ENCODE data around the gene DCAF16.

DCAF16 gene

GRCh38 chr4:17781300-17782287 is 29.0 kb downstream of the DCAF16 start, which contains the start of gene FAM184B:
Gene FAM184B, minus strand, starts transcription at chr4:17781621. Its CDS starts 322 bp downstream, at chr4:17781299.
- no peak for DNase-seq (ENCODE audit: low read depth)

DNA sequence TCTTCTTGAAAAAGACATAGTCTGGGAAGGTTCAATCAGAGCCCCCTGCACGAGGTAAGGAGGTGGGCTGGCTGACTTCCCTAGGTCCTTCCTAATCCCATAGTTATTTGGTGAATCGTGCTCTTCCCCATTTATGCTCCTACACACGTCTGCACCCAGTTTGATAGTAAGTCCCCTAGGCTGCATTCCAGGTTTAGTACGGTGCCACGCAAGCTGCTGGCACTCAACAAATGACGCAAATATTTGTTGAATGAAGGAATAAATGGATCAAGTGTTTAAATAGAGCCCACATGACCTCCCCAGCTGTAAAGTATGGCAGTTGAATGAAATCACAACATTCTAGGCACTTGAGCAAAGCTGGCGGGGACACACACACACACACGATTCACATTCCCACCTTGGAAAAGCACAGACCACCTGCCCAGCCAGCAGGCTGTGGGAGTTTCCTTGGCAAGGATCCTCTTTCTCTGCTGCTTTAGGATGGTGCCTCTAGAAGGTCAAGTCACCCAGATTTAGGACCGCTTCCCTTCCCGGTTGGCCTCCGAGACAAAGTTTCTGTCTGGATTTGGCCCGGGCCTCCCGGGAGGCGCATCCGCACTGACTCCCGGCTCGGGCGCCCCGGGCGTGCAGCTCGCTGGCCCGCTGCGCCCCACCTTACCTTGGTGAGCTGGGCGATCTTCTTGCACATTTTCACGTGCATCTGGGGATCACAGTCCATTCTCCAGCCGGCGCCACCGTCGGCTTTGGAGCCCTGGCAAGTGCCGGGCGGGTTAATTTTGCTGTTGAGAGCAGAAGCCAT is 29.9 kb downstream of the DCAF16 start:
- DNase-seq (ENCODE audit: low read depth) = no peak

DNA sequence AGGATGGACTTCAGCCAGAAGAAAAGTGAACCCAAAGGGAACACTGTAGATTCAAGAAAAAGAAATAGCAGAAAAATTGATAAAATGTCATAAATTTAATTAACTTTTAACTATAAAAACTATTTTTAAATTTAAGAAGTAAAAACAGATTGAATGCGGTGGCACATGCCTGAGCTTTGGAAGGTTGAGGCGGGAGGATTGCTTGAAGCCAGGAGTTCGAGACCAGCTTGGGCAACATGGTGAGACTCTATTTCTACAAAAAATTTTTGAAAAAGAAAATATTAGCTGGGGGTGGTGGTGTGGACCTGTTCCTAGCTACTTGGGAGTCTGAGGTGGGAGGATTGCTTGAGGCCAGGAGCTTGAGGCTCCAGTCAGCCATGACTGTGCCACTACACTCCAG is 32.1 kb downstream of the DCAF16 start:
- DNase-seq (ENCODE audit: low read depth) = no peak

DNA sequence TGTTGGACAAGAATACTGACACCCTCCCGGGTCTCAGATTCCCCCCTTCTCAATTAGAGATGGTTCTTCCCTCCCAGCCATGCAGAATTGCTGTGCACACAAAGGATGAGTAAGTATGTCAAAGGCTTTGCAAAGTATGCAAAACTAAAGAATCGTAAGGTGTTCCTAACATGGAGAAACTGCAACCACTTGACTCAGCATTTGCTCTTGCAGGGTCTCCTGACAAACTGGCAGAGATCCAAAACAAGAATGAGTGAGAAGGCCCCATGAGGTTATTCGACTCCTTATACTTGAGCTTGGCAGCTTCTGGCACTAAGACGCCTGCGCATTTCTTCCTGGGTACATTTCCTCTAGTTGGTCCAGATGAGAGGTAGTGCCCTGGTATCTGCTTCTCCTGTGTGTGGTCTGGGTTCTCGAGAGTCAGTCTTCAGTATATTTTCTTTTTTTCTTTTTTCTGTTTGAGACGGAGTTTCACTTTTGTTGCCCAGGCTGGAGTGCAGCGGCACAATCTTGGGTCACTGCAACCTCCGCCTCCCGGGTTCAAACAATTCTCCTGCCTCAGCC is 37.3 kb downstream of the DCAF16 start:
- no peak for DNase-seq (ENCODE audit: low read depth)

DNA sequence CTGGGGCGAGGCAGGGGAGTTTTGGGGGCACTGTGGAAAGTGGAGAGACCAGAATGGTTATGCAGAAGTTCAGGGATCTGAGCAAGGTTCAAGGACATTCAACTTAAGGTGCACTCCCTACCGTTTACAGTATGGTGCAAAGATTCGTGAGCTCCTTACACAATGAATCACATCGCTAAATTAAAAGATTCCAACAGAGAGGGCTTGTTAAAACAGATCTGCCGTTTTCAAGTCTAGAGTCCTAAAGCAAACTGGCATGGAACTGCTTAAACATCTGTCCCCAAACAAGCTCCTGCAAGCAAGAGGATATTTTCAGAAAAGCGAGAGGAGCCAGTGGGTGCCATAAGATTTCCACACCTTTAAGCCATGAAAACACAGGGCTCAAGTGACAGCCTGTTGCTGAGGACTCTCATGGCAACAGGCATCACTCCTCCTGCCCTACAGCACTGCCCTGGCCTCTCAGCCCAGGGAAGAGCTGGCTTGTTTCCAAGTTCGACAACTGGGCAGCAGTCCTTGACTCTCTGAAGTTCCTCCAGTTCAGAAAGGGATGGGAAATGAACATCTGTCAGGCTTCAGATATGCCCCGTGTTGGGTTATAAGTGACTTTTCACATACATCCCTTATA is 39.2 kb downstream of the DCAF16 start:
- no peak for DNase-seq (ENCODE audit: low read depth)

DNA sequence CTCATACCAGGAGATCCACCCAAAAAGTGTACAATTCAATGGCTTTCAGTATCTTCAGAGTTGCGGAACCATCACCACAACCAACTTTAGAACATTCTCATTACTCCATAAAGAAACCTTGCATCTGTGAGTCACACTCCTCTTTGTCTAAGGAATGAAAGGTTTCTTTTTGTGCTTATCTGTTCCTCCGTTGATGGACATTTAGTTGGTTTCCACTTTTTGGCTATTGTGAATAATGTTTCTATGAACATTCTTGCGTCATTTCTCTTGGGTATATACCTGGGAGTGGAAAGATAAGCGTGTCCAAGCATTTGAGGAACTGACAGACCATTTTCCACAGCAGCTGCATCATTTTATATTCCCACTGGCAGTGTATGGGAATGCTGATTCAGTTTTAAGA is 39.7 kb downstream of the DCAF16 start:
- no peak for DNase-seq (ENCODE audit: low read depth)

DNA sequence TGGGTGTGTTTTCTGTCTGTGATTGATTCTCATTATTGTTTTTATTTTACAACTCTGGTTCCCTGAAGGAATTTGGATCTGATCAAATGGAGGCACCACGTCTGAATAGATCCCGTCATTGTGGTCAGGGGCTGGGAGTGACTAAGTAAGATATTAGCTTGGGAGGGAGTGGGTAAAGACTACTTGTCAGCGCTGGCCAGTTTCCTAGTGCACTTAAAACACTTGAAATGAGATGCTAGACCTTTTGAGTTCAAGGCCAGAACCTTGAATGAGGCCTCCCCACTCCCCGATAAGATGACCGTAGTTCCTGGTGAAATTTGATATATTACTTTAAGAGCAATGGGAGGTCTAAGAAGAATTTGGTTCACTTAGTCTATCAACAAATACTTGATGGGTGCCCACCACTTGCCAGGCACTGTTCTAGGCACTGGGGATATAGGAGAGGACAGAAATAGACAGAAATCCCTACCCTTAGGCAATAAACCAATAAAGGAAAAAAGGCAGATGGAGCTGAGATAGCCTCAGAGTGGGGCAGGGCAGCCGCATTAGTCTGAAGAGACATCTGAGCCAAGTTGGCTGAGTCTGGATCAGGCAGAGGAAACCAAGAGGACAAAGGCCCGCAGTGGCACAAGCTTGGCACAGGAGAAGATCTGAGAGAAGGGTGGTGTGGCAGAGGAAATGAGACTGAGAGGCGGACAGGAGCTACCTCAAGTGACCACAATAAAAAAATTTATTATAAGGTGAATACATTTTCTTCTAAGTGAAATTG is 41.0 kb downstream of the DCAF16 start:
- no peak for DNase-seq (ENCODE audit: low read depth)

- no peak for DNase-seq (ENCODE audit: low read depth)
These were observed 43.6 kb downstream of the DCAF16 start for GRCh38 chr4:17766826-17767458.

GRCh38 chr4:17765514-17766286 is 44.9 kb downstream of the DCAF16 start:
- no peak for DNase-seq (ENCODE audit: low read depth)

GRCh38 chr4:17763931-17764330 is 46.6 kb downstream of the DCAF16 start:
- no peak for DNase-seq (ENCODE audit: low read depth)

GRCh38 chr4:17763416-17763815 is 47.1 kb downstream of the DCAF16 start:
- no peak for DNase-seq (ENCODE audit: low read depth)

- DNase-seq (ENCODE audit: low read depth) = no peak
These were observed 47.8 kb downstream of the DCAF16 start for GRCh38 chr4:17762726-17763125.

- DNase-seq (ENCODE audit: low read depth) = no peak
These were observed 49.5 kb downstream of the DCAF16 start for GRCh38 chr4:17761062-17761461.

GRCh38 chr4:17760626-17761025 is 49.9 kb downstream of the DCAF16 start:
- no peak for DNase-seq (ENCODE audit: low read depth)

DNA sequence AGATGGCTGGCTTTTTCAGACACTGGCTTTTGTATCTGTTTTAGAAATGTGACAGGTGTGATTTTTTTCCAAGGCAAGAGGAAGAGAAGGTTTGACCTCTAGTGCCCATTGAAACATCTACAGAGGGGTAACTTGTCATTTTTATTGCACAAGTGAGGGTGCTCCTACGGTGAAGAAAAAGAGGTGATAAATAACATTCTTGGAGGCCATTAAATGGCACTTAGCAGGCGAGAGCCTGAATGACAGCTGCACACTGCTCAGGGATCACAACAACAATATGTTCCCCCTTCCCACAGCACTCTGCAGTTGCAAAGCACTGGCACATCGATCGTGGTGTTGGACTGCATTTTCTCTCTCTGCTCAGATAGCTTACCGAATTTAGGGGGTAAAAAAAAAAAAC is 52.1 kb downstream of the DCAF16 start:
- DNase-seq (ENCODE audit: low read depth) = no peak

GRCh38 chr4:17757621-17758020 is 52.9 kb downstream of the DCAF16 start:
- no peak for DNase-seq (ENCODE audit: low read depth)

GRCh38 chr4:17753646-17754045 is 56.9 kb downstream of the DCAF16 start:
- DNase-seq (ENCODE audit: low read depth) = no peak

All from activated T-helper 1 cell treated with Interleukin-2 at 50 U/mL for 16 hours (primary cell).